Measurements from ENCODE around the gene P2RY6.

P2RY6 gene

GRCh38 chr11:73340164-73340563, 68.0 kb downstream of the P2RY6 start:
- no peak for DNase-seq

- no peak for DNase-seq
These were observed 70.5 kb downstream of the P2RY6 start for GRCh38 chr11:73342633-73343032.

DNA sequence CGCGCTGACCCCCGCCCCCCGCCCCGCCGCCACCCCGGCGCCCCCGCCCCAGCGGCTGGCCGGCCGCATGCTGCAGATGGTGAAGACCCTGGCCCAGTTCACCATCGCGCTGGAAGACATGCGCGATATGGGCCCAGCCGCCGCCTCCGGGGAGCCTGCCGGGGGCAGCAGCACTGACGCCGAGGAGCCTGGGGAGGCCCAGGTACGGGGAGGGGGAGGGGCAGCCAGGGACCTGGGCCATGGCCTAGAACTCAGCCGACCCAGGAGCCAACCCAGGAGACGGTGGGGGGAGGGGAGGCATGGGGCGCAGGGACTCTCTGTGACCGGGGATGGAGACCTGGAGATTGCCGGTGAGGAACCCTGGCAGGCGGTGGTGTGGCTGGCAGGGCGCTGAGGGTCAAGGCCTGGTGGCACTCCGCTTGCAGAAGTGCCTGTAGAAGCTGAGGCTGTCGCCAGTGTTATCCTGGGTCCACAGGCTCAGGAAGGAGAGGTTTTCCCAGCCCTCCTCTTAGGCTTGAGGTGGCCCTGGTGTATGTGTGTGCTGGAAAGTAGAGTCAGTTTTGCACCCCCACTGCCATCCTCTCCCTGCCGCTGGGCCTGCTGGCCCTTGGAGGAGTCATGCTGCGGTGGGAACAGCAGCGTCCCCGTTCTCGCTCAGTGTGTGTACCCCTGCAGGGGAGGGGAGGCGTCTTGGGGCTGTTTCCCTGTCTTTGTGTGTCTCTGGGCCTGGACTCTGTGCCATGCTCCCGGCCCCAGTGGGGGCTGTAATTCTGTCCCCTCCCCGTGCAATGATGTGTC, 71.1 kb downstream of the P2RY6 start:
- no peak for DNase-seq

GRCh38 chr11:73344191-73344607, 72.1 kb downstream of the P2RY6 start:
- no peak for DNase-seq

DNA sequence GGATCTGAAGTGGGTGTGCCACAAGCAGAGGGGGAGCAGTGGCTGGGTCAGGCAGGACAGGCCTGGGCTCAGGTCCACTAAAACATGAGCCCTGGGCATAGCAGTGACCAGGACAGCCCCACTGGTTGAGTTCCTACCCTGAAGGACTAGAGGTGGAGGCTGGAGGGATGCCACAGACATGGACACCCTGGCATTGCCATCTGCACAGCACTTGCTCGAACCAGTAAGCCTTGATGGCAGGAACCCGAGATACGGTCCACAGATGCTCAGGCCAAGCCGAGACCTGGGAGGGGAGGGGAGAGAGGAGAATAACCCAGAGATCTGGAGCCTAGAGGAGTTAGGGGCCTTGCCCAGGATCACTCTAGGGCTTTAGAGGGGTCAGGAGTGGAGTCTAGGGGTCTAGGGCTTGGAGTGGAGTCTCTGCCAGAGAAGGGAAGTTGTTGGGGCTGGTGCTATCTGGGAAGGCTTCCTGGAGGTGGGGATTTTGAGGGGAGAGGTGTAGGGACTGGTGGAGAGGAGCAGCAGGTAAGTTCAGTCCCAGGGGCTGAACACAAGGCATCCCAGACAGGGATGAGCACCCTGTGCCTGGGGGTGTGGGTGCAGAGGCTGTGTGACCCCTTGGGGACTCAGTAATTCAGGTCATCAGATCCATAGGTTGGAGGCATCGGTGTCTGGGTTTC, 73.5 kb downstream of the P2RY6 start:
- DNase-seq = no peak

GRCh38 chr11:73346186-73346935, 74.2 kb downstream of the P2RY6 start:
- no peak for DNase-seq

DNA sequence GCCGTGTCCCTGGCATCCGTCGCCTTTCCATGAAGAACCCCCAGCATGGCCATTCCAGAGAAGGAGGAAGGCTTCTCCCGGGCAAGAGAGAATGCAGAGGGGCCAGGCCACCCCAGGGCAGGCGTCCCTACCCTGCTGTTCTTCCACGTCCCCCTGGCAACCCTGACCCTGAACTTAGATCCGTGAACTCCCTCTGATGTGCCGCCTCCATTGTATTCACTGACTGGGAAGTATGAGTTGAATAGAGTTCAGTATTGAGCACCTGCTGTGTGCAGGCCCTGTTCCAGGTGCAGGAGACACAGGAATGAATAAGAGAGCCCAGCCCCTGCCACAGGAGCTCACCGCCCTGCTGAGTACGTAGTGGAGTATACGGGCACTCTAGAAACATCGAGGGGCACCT, 74.9 kb downstream of the P2RY6 start:
- DNase-seq = no peak

Measured in fibroblast of skin of right biceps (primary cell).